GM20000 (cell line): Measurements from ENCODE around the gene SCN2A.
"Not testable (repeated sequence)": the region's sequence is repeated elsewhere in the genome, so short reads cannot be mapped to it uniquely, and the experiment has no call there.

ENCODE experiments used
- DNase-seq: peaks from one replicate; pipeline ENCODE4 v3.0.0; 2012; ENCODE audit warnings: low spot score
- CTCF ChIP-seq: IDR thresholded peaks from 2 replicates; pipeline ENCODE4 v1.5.1; 2012; ENCODE audit warnings: mild to moderate bottlenecking, control low read depth; ENCODE audit errors: extremely low read depth, missing control alignments

The SCN2A gene

DNA sequence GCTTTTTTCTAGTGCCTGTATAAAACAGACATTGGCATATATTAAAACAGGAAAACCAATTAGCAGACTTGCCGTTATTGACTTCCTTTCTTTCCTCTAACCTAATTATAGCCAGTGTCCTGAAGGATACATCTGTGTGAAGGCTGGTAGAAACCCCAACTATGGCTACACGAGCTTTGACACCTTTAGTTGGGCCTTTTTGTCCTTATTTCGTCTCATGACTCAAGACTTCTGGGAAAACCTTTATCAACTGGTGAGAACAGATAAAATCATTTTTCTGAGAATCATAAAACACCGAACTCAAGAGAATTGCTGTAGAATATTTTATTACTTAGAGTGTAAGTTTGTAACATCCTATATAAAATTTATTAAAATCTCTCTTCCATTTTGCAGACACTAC is 74.3 kb downstream of the SCN2A start:
- no peak for DNase-seq
- TF ChIP-seq CTCF = no peak

DNA sequence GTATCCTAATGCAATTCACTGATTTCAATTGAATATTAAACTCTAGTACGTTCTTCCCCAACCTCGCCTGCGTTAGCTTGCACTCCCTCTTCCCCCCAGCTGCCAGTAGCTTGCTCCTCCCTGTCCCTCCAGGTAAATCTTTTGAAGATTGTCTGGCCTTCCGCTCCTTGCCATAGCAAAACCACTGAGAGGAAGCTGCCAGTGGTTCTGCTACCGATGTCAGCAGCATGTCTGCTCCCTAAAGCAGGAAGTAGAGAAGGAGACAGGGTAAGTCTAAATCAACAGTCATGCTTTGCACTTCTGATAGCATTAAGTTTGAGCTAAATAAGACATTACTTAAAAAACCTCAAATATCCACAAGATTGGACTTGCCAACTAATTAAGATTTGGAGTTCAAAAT is 89.1 kb downstream of the SCN2A start:
- TF ChIP-seq CTCF = no peak

DNA sequence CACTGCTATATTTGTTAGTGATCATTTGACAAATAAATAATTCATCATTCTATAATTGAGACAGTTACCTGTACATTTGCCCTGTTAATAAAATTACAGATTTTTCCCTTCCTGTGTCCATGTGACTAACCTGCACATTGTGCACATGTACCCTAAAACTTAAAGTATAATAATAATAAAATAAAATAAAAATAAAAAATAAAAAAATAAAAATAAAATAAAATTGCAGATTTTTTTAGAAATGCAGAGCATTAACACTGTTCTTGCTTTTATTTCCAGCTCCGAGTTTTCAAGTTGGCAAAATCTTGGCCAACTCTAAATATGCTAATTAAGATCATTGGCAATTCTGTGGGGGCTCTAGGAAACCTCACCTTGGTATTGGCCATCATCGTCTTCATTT is 105.1 kb downstream of the SCN2A start:
- DNase-seq = not testable (repeated sequence)

More for the DNA sequence above, 89.1 kb downstream of the SCN2A start:
- DNase-seq = no peak

DNA sequence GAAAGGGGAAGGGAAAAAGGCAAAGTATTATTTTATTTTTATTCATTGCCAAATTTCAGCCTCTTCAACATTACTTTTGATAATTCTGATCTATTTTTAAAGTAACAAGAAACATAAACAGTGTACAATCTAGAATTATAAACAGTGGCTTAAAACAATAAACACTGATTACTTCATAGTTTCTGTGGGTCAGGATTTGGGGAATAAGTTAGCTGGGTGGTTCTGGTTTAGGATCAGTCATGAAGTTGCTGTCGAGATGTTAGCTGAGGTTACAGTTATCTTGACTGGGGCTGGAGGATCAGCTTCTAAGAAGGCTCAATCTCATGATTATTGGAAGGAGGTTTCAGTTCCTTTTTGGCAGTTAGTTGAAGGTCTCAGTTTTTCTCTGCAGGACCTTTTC is 109.2 kb downstream of the SCN2A start:
- no peak for TF ChIP-seq CTCF
- DNase-seq = no peak

- DNase-seq = no peak
- no peak for TF ChIP-seq CTCF
Observed at GRCh38 chr2:165349181-165349580, 110.0 kb downstream of the SCN2A start.

DNA sequence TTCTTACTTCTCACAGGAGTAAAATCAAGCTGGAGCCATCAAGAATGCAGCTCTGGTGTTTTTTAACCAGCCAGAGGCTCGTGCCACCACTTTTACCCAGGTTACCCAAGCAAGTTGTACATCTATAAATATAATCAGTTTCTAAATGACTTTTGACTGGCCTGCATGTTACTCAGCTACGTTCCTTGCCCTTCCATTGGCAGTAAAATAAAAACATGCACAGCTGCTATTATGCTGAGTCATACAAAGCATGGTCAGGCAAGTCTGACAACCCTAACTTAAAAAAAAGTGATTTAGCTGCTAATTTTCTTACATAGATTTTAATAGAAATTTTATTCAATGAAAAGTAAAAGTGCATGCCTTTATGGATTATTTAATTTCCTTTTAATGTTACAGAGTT is 118.5 kb downstream of the SCN2A start:
- TF ChIP-seq CTCF = no peak
- no peak for DNase-seq

DNA sequence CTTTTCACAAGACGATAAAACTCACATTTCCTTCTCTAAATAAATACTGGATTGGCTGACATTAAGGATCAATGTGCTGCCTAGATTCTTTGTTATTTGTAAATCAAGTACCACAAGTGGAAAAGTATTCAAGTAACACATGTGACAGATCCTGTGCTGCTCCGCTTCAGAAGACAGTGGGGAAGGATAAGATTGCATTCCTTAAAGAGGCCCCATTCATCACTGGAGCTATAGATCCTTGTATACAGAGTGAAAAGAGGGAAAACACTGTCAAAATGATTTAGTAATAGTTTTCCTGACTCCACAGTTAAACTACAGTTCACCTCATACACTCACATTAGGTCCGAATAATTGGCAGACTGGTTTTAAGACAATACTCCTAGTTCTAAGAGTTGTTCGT is 122.3 kb downstream of the SCN2A start:
- no peak for DNase-seq
- TF ChIP-seq CTCF = no peak

DNA sequence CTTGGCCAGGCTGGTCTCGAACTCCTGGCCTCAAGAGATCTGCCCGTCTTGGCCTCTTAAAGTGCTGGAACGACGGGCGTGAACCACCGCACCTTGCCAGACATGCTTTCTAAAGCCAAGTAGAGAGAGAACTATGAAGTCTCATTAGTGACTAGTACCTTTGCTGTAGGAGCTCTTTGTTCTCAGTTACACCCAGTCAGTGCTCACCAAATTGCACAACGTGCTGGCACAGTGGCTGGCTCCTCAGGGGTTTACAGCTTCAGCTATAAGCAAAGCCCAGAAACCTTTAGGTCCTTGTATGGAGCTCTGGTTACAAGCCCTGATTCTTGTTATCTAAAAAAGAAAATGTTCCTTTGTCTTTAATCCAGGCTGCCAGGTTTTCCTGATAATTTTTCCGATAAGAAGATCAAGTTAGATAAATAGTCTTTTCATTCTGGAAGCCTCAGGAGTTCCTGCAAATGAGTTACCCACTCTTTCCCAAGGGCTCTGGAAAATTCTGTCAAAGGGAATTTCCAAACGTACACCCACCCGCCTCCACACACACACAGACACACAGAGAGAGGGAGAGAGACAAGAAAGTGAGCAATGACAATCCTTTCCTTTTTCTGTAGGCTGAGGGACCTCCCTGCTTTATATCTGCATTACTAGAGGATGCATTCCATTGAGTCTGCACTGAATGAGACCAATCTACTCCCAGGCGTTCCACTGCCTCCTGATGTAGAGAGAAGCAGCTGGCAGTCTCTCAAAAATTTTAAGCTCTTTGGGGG is 130.1 kb downstream of the SCN2A start:
- TF ChIP-seq CTCF = no peak

More for the DNA sequence above, 130.1 kb downstream of the SCN2A start:
- no peak for DNase-seq
